Ectodermal cell (in vitro differentiated cells): ENCODE measurements around the gene WWOX.

ENCODE experiments used
- H3K27ac ChIP-seq: 2 replicates; pipeline ENCODE4 v1.7.0; 2013; ENCODE audit warnings: mild to moderate bottlenecking, low read depth, low read length; ENCODE audit not compliant: insufficient read depth, poor library complexity, severe bottlenecking
- H3K27me3 ChIP-seq: 2 replicates; pipeline ENCODE4 v1.7.0; 2013; ENCODE audit warnings: mild to moderate bottlenecking, low read length; ENCODE audit not compliant: insufficient read depth, control insufficient read depth, poor library complexity, severe bottlenecking
- H3K36me3 ChIP-seq: one replicate; pipeline ENCODE4 v1.7.0; 2013; ENCODE audit warnings: low read length; ENCODE audit not compliant: control insufficient read depth, insufficient read depth
- H3K4me1 ChIP-seq: one replicate; pipeline ENCODE4 v1.7.0; 2013; ENCODE audit warnings: low read length; ENCODE audit not compliant: control insufficient read depth, insufficient read depth
- H3K4me3 ChIP-seq: 2 replicates; pipeline ENCODE4 v1.7.0; 2013; ENCODE audit warnings: low read depth, low read length, control low read depth; ENCODE audit not compliant: insufficient read depth
- H3K9me3 ChIP-seq: 2 replicates; pipeline ENCODE4 v1.7.0; 2013; ENCODE audit warnings: mild to moderate bottlenecking, low read length, moderate library complexity; ENCODE audit not compliant: control insufficient read depth
- WGBS, 2 experiments: methylation state at CpG; one replicate each; pipeline ENCODE4 v1.1.7; 2013; ENCODE audit warnings: missing lambda C conversion rate in 2 of 2; 5-methylcytosine and 5-hydroxymethylcytosine counted together

WWOX gene

GRCh38 chr16:78125112-78125844 is 25.8 kb downstream of the WWOX start:
- Histone ChIP-seq H3K27me3 (no peaks in the 10 kb centered on the region), H3K4me3 (no peak overlapping the region), H3K9me3 (no peaks in the 10 kb centered on the region), H3K36me3 (no peaks in the 10 kb centered on the region), H3K27ac (no peak overlapping the region), H3K4me1 (no peaks in the 10 kb centered on the region)
- 94 to 96% methylated on average over 14 of the region's 15 CpGs for WGBS, 2 experiments

GRCh38 chr16:78126662-78127061 is 27.2 kb downstream of the WWOX start:
- H3K27me3 ChIP-seq = no peaks in the 10 kb centered on the region
- no peak overlapping the region for H3K27ac ChIP-seq
- 91 to 92% methylated on average over 3 of the region's 3 CpGs for WGBS, 2 experiments
- no peak overlapping the region for H3K4me3 ChIP-seq
- no peaks in the 10 kb centered on the region for H3K36me3 ChIP-seq
- no peaks in the 10 kb centered on the region for H3K4me1 ChIP-seq
- no peaks in the 10 kb centered on the region for H3K9me3 ChIP-seq

GRCh38 chr16:78127130-78127529 is 27.7 kb downstream of the WWOX start:
- H3K4me3 ChIP-seq = no peak overlapping the region
- H3K27ac ChIP-seq = no peak overlapping the region
- WGBS, 2 experiments = 92 to 97% methylated on average over 5 of the region's 5 CpGs
- no peaks in the 10 kb centered on the region for H3K4me1 ChIP-seq
- no peaks in the 10 kb centered on the region for H3K9me3 ChIP-seq
- H3K27me3 ChIP-seq = no peaks in the 10 kb centered on the region
- H3K36me3 ChIP-seq = no peaks in the 10 kb centered on the region

- Histone ChIP-seq H3K9me3 (no peaks in the 10 kb centered on the region), H3K27me3 (no peaks in the 10 kb centered on the region), H3K4me1 (no peaks in the 10 kb centered on the region), H3K4me3 (no peak overlapping the region), H3K27ac (no peak overlapping the region), H3K36me3 (no peaks in the 10 kb centered on the region)
- WGBS, 2 experiments = 96 to 97% methylated on average over 9 of the region's 9 CpGs
Measured at GRCh38 chr16:78128913-78129312, 29.5 kb downstream of the WWOX start.

- no peak overlapping the region for H3K27ac ChIP-seq
- H3K36me3 ChIP-seq = no peaks in the 10 kb centered on the region
- no peaks in the 10 kb centered on the region for H3K4me1 ChIP-seq
- no peaks in the 10 kb centered on the region for H3K9me3 ChIP-seq
- H3K4me3 ChIP-seq = no peak overlapping the region
- H3K27me3 ChIP-seq = no peaks in the 10 kb centered on the region
- 95 to 96% methylated on average over 2 of the region's 2 CpGs for WGBS, 2 experiments
Measured at GRCh38 chr16:78129349-78129748, 29.9 kb downstream of the WWOX start.

- Histone ChIP-seq H3K4me1 (no peaks in the 10 kb centered on the region), H3K27me3 (no peaks in the 10 kb centered on the region), H3K9me3 (no peaks in the 10 kb centered on the region), H3K4me3 (no peak overlapping the region), H3K36me3 (no peaks in the 10 kb centered on the region), H3K27ac (no peak overlapping the region)
- WGBS, 2 experiments = 95 to 98% methylated on average over 4 of the region's 4 CpGs
Measured at GRCh38 chr16:78130083-78130608, 30.7 kb downstream of the WWOX start.

GRCh38 chr16:78130950-78131349 is 31.5 kb downstream of the WWOX start:
- Histone ChIP-seq H3K9me3 (no peaks in the 10 kb centered on the region), H3K27me3 (no peaks in the 10 kb centered on the region), H3K4me1 (no peaks in the 10 kb centered on the region), H3K36me3 (no peaks in the 10 kb centered on the region), H3K27ac (no peak overlapping the region), H3K4me3 (no peak overlapping the region)
- WGBS, 2 experiments = 83 to 85% methylated on average over 5 of the region's 5 CpGs

GRCh38 chr16:78133919-78134318 is 34.5 kb downstream of the WWOX start:
- no peaks in the 10 kb centered on the region for H3K9me3 ChIP-seq
- H3K27me3 ChIP-seq = no peaks in the 10 kb centered on the region
- no peaks in the 10 kb centered on the region for H3K36me3 ChIP-seq
- H3K4me3 ChIP-seq = no peak overlapping the region
- H3K4me1 ChIP-seq = no peaks in the 10 kb centered on the region
- no peak overlapping the region for H3K27ac ChIP-seq
- 93 to 100% methylated on average over 2 of the region's 2 CpGs for WGBS, 2 experiments

- no peak overlapping the region for H3K27ac ChIP-seq
- H3K4me3 ChIP-seq = no peak overlapping the region
- H3K4me1 ChIP-seq = no peaks in the 10 kb centered on the region
- H3K27me3 ChIP-seq = no peaks in the 10 kb centered on the region
- H3K9me3 ChIP-seq = no peaks in the 10 kb centered on the region
- H3K36me3 ChIP-seq = no peaks in the 10 kb centered on the region
- 93 to 95% methylated on average over 6 to 7 of the region's 7 CpGs for whole genome bisulfite sequencing, 2 experiments
Measured at GRCh38 chr16:78134944-78135619, 35.6 kb downstream of the WWOX start.

- 95 to 96% methylated on average over 11 of the region's 11 CpGs for WGBS, 2 experiments
- Histone ChIP-seq H3K36me3 (no peaks in the 10 kb centered on the region), H3K4me1 (no peaks in the 10 kb centered on the region), H3K27ac (no peak overlapping the region), H3K4me3 (no peak overlapping the region), H3K27me3 (no peaks in the 10 kb centered on the region), H3K9me3 (no peaks in the 10 kb centered on the region)
Measured at GRCh38 chr16:78137179-78137578, 37.7 kb downstream of the WWOX start.
